HL-60 (cell line): ENCODE data around the gene OR52W1.

Experiments used
- DNase-seq, 2 experiments: peaks; one replicate each; pipeline ENCODE4 v3.0.0-alpha.2; 2010 to 2020; ENCODE audit warnings: low read depth in 1 of 2, low spot score in 1 of 2
- H3K27ac ChIP-seq: fragments of 250-450 bp; sonication (Bioruptor Pico); replicated peaks from 2 replicates; pipeline ENCODE4 v1.5.1; 2020; ENCODE audit warnings: mild to moderate bottlenecking, moderate library complexity
- H3K27me3 ChIP-seq: fragments of 250-450 bp; sonication (Bioruptor Pico); 2 replicates; pipeline ENCODE4 v1.5.1; 2021; ENCODE audit warnings: mild to moderate bottlenecking, moderate library complexity; ENCODE audit not compliant: insufficient read depth, poor library complexity, severe bottlenecking
- H3K4me3 ChIP-seq: replicated peaks from 2 replicates; pipeline ENCODE4 v1.5.1; 2011; ENCODE audit warnings: mild to moderate bottlenecking, control low read depth, low read length; ENCODE audit not compliant: insufficient read depth
- GABPA ChIP-seq: IDR thresholded peaks from 2 replicates; pipeline ENCODE4 v1.6.1; 2012; ENCODE audit warnings: low read depth
- POLR2AphosphoS5 ChIP-seq: IDR thresholded peaks from 2 replicates; pipeline ENCODE4 v1.6.1; 2012; ENCODE audit warnings: low read depth
- REST ChIP-seq: IDR thresholded peaks from 2 replicates; pipeline ENCODE4 v1.6.1; 2012; ENCODE audit warnings: low read depth; ENCODE audit not compliant: insufficient replicate concordance
- SPI1 ChIP-seq: IDR thresholded peaks from 2 replicates; pipeline ENCODE4 v1.6.1; 2012; ENCODE audit warnings: low read depth, mild to moderate bottlenecking, borderline replicate concordance
- TF ChIP-seq, protein P1 (sequence below): IDR thresholded peaks from one replicate; pipeline ENCODE4 v1.5.1; 2011; ENCODE audit warnings: low read length, control low read depth, inconsistent platforms; ENCODE audit not compliant: insufficient read depth

The OR52W1 gene

GRCh38 chr11:6216501-6216900 lies 17.5 kb downstream of the OR52W1 start:
- DNase-seq = no peak
- TF ChIP-seq, protein P1, sequence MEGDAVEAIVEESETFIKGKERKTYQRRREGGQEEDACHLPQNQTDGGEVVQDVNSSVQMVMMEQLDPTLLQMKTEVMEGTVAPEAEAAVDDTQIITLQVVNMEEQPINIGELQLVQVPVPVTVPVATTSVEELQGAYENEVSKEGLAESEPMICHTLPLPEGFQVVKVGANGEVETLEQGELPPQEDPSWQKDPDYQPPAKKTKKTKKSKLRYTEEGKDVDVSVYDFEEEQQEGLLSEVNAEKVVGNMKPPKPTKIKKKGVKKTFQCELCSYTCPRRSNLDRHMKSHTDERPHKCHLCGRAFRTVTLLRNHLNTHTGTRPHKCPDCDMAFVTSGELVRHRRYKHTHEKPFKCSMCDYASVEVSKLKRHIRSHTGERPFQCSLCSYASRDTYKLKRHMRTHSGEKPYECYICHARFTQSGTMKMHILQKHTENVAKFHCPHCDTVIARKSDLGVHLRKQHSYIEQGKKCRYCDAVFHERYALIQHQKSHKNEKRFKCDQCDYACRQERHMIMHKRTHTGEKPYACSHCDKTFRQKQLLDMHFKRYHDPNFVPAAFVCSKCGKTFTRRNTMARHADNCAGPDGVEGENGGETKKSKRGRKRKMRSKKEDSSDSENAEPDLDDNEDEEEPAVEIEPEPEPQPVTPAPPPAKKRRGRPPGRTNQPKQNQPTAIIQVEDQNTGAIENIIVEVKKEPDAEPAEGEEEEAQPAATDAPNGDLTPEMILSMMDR = no peak
- no peak for TF ChIP-seq POLR2AphosphoS5
- no peak for TF ChIP-seq REST
- TF ChIP-seq GABPA = no peak
- TF ChIP-seq SPI1 = no peak
- Histone ChIP-seq H3K27ac (no peak overlapping the region), H3K27me3 (no peaks in the 10 kb centered on the region), H3K4me3 (no peak overlapping the region)

DNA sequence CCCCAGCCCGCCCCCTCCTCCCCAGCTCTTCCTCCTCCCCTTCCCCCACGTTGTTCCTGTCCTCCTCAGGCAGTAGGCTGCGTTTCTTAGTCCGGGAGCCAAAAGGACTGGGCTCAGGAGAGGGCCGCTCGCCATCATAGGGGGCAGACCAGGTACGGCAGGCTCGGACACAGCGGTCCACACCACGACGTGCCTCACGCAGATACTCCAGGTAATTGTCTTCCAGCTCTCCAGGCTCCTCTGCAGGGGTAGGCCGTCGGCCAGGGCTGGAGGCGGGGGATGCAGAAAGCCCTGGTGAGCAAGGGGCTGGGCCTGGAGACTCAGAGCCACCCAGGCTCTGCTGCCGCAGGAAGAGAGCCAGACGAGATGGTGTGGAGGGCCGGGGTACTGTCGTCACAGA lies 18.7 kb downstream of the OR52W1 start:
- TF ChIP-seq GABPA (no peak), REST (no peak), SPI1 (no peak), POLR2AphosphoS5 (no peak)
- TF ChIP-seq, protein P1 = no peak
- no peaks in the 10 kb centered on the region for H3K27me3 ChIP-seq

GRCh38 chr11:6219359-6219758 lies 20.3 kb downstream of the OR52W1 start:
- TF ChIP-seq POLR2AphosphoS5 (no peak), SPI1 (no peak), GABPA (no peak), REST (no peak)
- TF ChIP-seq, protein P1 = no peak
- H3K27ac ChIP-seq = no peak overlapping the region
- no peak for DNase-seq
- no peak overlapping the region for H3K4me3 ChIP-seq
- H3K27me3 ChIP-seq = no peaks in the 10 kb centered on the region

More for the DNA sequence above, 18.7 kb downstream of the OR52W1 start:
- H3K4me3 ChIP-seq = no peak overlapping the region
- no peak overlapping the region for H3K27ac ChIP-seq
- no peak for DNase-seq
